Activated CD4-positive, alpha-beta T cell treated with anti-CD3 and anti-CD28 coated beads for 36 hours (primary cell): ENCODE data around the gene AASDH. TPM values are rescaled to one million over a fixed set of nuclear protein-coding genes. Genes with fewer than 3 reads are reported as not detected.
A peak's percentile ranks its signal among the peaks of the same experiment; 100 is the strongest.

Source experiments
- ATAC-seq: fragments of 200-7000 bp; cut with Tn5 transposase; one replicate; pipeline ENCODE4 v1.10.0; 2021; ENCODE audit warnings: mild to moderate bottlenecking, moderate library complexity
- CTCF ChIA-PET: fragments of 350-600 bp; sonication (Branson Sonifier 250); formaldehyde crosslinking; loops from one replicate; lab custom pipeline; 2021; ENCODE audit warnings: antibody characterized with exemption; lab: Charles Lee
- POLR2A ChIA-PET: fragments of 350-600 bp; sonication (Branson Sonifier 250); formaldehyde crosslinking; loops from one replicate; lab custom pipeline; 2021; ENCODE audit warnings: antibody characterized with exemption, inconsistent platforms; lab: Charles Lee
- DNase-seq: peaks from one replicate; pipeline ENCODE4 v3.0.0-alpha.2; 2020
- H3K27ac Mint-ChIP-seq: one replicate; pipeline ENCODE4 v1.8.0; 2021; ENCODE audit warnings: mixed read lengths
- H3K27me3 Mint-ChIP-seq: one replicate; pipeline ENCODE4 v1.8.0; 2021; ENCODE audit warnings: mixed read lengths
- H3K36me3 Mint-ChIP-seq: one replicate; pipeline ENCODE4 v1.8.0; 2021; ENCODE audit warnings: low read depth, mixed read lengths
- H3K4me1 Mint-ChIP-seq: one replicate; pipeline ENCODE4 v1.8.0; 2021; ENCODE audit warnings: mixed read lengths
- H3K4me3 Mint-ChIP-seq: one replicate; pipeline ENCODE4 v1.8.0; 2021; ENCODE audit warnings: mild to moderate bottlenecking, moderate library complexity, mixed read lengths
- H3K9me3 Mint-ChIP-seq: one replicate; pipeline ENCODE4 v1.8.0; 2021; ENCODE audit warnings: low read depth, mixed read lengths
- intact Hi-C, 2 experiments: fragments of 100-400 bp; cut with DNase I in 1 of 2; cut with micrococcal nuclease in 1 of 2; formaldehyde crosslinking; loops; one replicate each; pipeline versions ENCODE4 v1.14.2 to v1.15.1; 2022 to 2024; cut with DNase I, micrococcal nuclease
- total RNA-seq, 2 experiments: library from RNA; stranded (reverse); gene quantifications; one replicate each; pipeline ENCODE4 v1.2.3, GENCODE V29; 2021

Gene AASDH, protein sequence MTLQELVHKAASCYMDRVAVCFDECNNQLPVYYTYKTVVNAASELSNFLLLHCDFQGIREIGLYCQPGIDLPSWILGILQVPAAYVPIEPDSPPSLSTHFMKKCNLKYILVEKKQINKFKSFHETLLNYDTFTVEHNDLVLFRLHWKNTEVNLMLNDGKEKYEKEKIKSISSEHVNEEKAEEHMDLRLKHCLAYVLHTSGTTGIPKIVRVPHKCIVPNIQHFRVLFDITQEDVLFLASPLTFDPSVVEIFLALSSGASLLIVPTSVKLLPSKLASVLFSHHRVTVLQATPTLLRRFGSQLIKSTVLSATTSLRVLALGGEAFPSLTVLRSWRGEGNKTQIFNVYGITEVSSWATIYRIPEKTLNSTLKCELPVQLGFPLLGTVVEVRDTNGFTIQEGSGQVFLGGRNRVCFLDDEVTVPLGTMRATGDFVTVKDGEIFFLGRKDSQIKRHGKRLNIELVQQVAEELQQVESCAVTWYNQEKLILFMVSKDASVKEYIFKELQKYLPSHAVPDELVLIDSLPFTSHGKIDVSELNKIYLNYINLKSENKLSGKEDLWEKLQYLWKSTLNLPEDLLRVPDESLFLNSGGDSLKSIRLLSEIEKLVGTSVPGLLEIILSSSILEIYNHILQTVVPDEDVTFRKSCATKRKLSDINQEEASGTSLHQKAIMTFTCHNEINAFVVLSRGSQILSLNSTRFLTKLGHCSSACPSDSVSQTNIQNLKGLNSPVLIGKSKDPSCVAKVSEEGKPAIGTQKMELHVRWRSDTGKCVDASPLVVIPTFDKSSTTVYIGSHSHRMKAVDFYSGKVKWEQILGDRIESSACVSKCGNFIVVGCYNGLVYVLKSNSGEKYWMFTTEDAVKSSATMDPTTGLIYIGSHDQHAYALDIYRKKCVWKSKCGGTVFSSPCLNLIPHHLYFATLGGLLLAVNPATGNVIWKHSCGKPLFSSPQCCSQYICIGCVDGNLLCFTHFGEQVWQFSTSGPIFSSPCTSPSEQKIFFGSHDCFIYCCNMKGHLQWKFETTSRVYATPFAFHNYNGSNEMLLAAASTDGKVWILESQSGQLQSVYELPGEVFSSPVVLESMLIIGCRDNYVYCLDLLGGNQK
- 10 to 100 TPM; 13.3 to 16.4 TPM for total RNA-seq

- DNase-seq (peak; percentile 97), ATAC-seq (peak; percentile 94)
- CTCF ChIA-PET, result interaction anchor here (0.7 to 2.4 kb wide), 7 partner anchors 9 to 439 kb away, joined by 3 to 29 read pairs (median 4); partner anchors contain the start of genes CEP135, PAICS and PPAT
- POLR2A ChIA-PET, result interaction anchor here (0.6 to 2.0 kb wide), 12 partner anchors 10 to 644 kb away, joined by 3 to 51 read pairs (median 4); partner anchors contain the start of genes CEP135, NOA1, PAICS and POLR2B
- no peaks in the 10 kb centered on the region for H3K9me3 Mint-ChIP-seq
- intact Hi-C loops, result loop anchor here (1.0 to 5.0 kb wide), 12 partner anchors 48 to 991 kb away; partner anchors contain the start of genes NOA1 (in 2 of the 2), PPAT (in 2 of the 2), SRP72 (in 2 of the 2) and CEP135 (in 1 of the 2)
- peak within 1 kb of the TSS; percentile 98 for H3K4me3 Mint-ChIP-seq
- H3K27ac Mint-ChIP-seq, result peak within 1 kb of the TSS; percentile 100
- H3K27me3 Mint-ChIP-seq, result no peaks in the 10 kb centered on the region
- peaks cover 8% of the 10 kb centered on the region for H3K36me3 Mint-ChIP-seq
- H3K4me1 Mint-ChIP-seq, result peaks cover 31% of the 10 kb centered on the region
Measured at GRCh38 chr4:56387023-56388001, at the start of gene AASDH. Gene AASDH, minus strand, starts transcription at chr4:56387491. Its CDS starts 3,192 bp downstream, at chr4:56384299.

DNA sequence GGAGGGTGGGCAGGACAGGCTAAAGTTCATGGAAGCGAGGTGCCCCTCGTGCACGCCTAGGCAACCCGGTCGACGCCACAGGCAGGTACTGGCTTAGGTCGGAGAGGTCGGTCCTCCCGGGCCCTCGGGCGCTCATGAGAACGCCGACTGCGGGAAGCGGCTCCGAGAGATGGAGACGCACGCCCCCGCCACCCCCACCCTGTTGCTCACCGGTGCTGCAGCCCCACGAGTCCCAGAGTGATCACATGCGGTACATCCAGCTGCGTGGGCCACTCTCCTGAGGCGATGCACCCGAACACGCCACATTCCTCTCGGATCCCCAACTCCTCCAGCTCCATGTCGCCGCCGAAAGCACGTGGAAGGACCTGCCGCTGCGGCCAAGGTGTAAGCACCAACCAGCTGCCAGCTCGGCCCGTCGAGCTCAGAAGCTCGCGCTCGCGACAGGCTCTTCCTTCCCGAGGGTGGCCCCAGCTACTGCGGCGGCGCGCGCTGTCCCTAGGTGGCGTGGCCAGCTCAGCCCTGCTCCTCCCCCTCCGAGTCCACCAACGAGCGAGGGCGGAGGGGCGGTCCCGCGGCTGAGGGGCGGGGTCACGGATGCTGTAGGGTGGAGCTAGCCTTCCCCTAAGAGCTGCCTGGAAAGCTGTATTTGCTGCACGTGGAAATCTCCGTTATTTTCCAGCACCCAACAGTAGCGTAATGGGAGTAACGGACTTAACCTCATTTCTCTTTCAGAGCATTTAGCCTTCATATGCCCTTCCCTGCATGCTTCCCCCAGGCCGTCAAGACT is 48.0 kb upstream of the AASDH start, which contains the start of gene PPAT:
Gene PPAT, minus strand, starts transcription at position 476 of the 787 bp plus-strand sequence. Its CDS starts 138 bp downstream, at position 338.
- Mint-ChIP-seq H3K36me3 (peaks cover 31% of the 10 kb centered on the region), H3K4me1 (peaks cover 50% of the 10 kb centered on the region), H3K4me3 (peak within 1 kb of the TSS; percentile 88), H3K9me3 (no peaks in the 10 kb centered on the region), H3K27ac (peak within 1 kb of the TSS; percentile 97), H3K27me3 (no peaks in the 10 kb centered on the region)
- ATAC-seq (peak; percentile 78), DNase-seq (peak; percentile 99)
- intact Hi-C loops, result loop anchor here (1.0 to 10.0 kb wide), 10 partner anchors 48 to 583 kb away; partner anchors contain the start of genes AASDH (in 2 of the 2), REST (in 2 of the 2), CEP135 (in 1 of the 2) and EXOC1 (in 1 of the 2)
- CTCF ChIA-PET, result interaction anchor here (0.6 to 3.1 kb wide), 18 partner anchors 9 to 543 kb away, joined by 3 to 29 read pairs (median 4); partner anchors contain the start of genes AASDH, CEP135, NOA1 and POLR2B
- POLR2A ChIA-PET, result interaction anchor here (0.5 to 2.6 kb wide), 11 partner anchors 10 to 546 kb away, joined by 4 to 51 read pairs (median 6); partner anchors contain the start of genes AASDH, CEP135, NOA1 and POLR2B

GRCh38 chr4:56434599-56435139 is 47.4 kb upstream of the AASDH start:
- intact Hi-C loops, result loop anchor here (1.0 to 10.0 kb wide), 10 partner anchors 47 to 582 kb away; partner anchors contain the start of genes AASDH (in 2 of the 2), REST (in 2 of the 2), CEP135 (in 1 of the 2) and EXOC1 (in 1 of the 2)
- ChIA-PET CTCF (interaction anchor here (0.6 to 3.1 kb wide), 11 partner anchors 9 to 487 kb away, joined by 3 to 29 read pairs (median 5); partner anchors contain the start of genes AASDH and CEP135), POLR2A (interaction anchor here (0.5 to 2.6 kb wide), 5 partner anchors 9 to 543 kb away, joined by 5 to 51 read pairs (median 6); partner anchors contain the start of genes AASDH, NOA1 and POLR2B)
- peak; percentile 63 for DNase-seq
- H3K27me3 Mint-ChIP-seq, result no peaks in the 10 kb centered on the region
- H3K27ac Mint-ChIP-seq, result peak overlapping the region; percentile 97
- H3K36me3 Mint-ChIP-seq, result peaks cover 25% of the 10 kb centered on the region
- no peaks in the 10 kb centered on the region for H3K9me3 Mint-ChIP-seq
- H3K4me1 Mint-ChIP-seq, result peaks cover 48% of the 10 kb centered on the region
- no peak for ATAC-seq
- peak overlapping the region; percentile 88 for H3K4me3 Mint-ChIP-seq

GRCh38 chr4:56433280-56433679 is 46.0 kb upstream of the AASDH start:
- POLR2A ChIA-PET, result no interaction called here
- H3K36me3 Mint-ChIP-seq, result peaks cover 16% of the 10 kb centered on the region
- H3K27ac Mint-ChIP-seq, result no peak overlapping the region
- no peaks in the 10 kb centered on the region for H3K9me3 Mint-ChIP-seq
- ATAC-seq, result no peak
- H3K27me3 Mint-ChIP-seq, result no peaks in the 10 kb centered on the region
- DNase-seq, result no peak
- H3K4me3 Mint-ChIP-seq, result peak overlapping the region; percentile 88
- intact Hi-C loops, result loop anchor here in 1 of 2 experiments (10.0 kb wide), 1 partner anchor 222 kb away; no protein-coding TSS in a partner anchor
- CTCF ChIA-PET, result interaction anchor here (0.6 to 0.7 kb wide), 3 partner anchors 235 to 484 kb away, joined by 3 read pairs; partner anchors contain the start of gene CEP135
- peaks cover 48% of the 10 kb centered on the region for H3K4me1 Mint-ChIP-seq

DNA sequence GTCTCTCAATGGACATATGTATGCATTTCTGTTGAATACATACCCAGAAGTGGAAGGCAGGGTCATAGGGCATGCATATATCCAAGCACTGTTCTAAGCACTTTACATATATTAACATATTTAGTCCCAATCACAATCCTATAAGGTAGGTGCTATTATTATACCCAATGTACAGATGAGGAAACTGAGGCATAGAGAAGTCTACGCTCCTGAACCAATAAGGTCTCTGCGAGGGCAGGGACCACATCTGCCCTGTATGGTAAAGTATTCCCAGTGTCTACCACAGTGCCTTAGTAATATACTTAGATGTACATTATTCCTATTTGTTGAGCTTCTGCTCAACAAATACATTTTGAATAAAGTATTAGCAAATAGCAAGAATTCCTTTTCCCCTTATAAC is 42.9 kb upstream of the AASDH start:
- H3K27me3 Mint-ChIP-seq, result no peaks in the 10 kb centered on the region
- ChIA-PET POLR2A (no interaction called here), CTCF (interaction anchor here (0.7 to 1.6 kb wide), 2 partner anchors 298 to 406 kb away, joined by 3 to 5 read pairs; no protein-coding TSS in a partner anchor)
- H3K27ac Mint-ChIP-seq, result no peak overlapping the region
- no peaks in the 10 kb centered on the region for H3K9me3 Mint-ChIP-seq
- peaks cover 54% of the 10 kb centered on the region for H3K4me1 Mint-ChIP-seq
- ATAC-seq (no peak), DNase-seq (no peak)
- intact Hi-C loops, result loop anchor here in 1 of 2 experiments (10.0 kb wide), 1 partner anchor 225 kb away; no protein-coding TSS in a partner anchor
- H3K36me3 Mint-ChIP-seq, result peaks cover 9% of the 10 kb centered on the region
- H3K4me3 Mint-ChIP-seq, result no peak overlapping the region

GRCh38 chr4:56427179-56427578 is 39.9 kb upstream of the AASDH start:
- Mint-ChIP-seq H3K27me3 (no peaks in the 10 kb centered on the region), H3K9me3 (no peaks in the 10 kb centered on the region), H3K4me3 (no peak overlapping the region), H3K4me1 (peaks cover 41% of the 10 kb centered on the region), H3K27ac (no peak overlapping the region), H3K36me3 (peaks cover 6% of the 10 kb centered on the region)
- ATAC-seq (no peak), DNase-seq (no peak)
- POLR2A ChIA-PET, result no interaction called here
- CTCF ChIA-PET, result interaction anchor here (0.6 kb wide), 1 partner anchor 409 kb away, joined by 4 read pairs; no protein-coding TSS in a partner anchor
- intact Hi-C loops, result loop anchor here in 1 of 2 experiments (10.0 kb wide), 1 partner anchor 378 kb away; no protein-coding TSS in a partner anchor

DNA sequence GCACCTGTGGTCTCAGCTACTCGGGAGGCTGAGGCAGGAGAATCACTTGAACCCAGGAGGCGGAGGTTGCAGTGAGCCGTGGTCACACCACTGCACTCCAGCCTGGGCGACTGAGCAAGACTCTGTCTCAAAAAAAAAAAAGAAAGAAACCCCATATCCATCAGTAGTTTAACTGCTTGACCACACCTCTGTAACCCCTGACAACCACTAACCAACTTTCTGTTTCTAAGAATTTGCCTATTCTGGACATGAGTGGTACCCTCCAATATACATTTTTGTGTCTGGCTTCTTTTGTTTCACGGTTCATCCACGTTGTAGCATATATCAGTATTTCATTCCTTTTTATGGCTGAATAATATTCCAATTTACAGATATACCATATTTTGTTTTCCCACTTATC is 39.0 kb upstream of the AASDH start:
- Mint-ChIP-seq H3K27me3 (no peaks in the 10 kb centered on the region), H3K4me1 (peaks cover 32% of the 10 kb centered on the region), H3K9me3 (no peaks in the 10 kb centered on the region), H3K36me3 (peaks cover 4% of the 10 kb centered on the region), H3K4me3 (no peak overlapping the region), H3K27ac (no peak overlapping the region)
- intact Hi-C loops, result loop anchor here in 1 of 2 experiments (10.0 kb wide), 1 partner anchor 379 kb away; no protein-coding TSS in a partner anchor
- no peak for ATAC-seq
- DNase-seq, result no peak
- ChIA-PET POLR2A (no interaction called here), CTCF (interaction anchor here (1.0 to 3.6 kb wide), 5 partner anchors 14 to 410 kb away, joined by 3 to 22 read pairs (median 4); no protein-coding TSS in a partner anchor)

GRCh38 chr4:56425518-56425917 is 38.2 kb upstream of the AASDH start:
- DNase-seq (no peak), ATAC-seq (no peak)
- Mint-ChIP-seq H3K27ac (no peak overlapping the region), H3K27me3 (no peaks in the 10 kb centered on the region), H3K36me3 (peaks cover 4% of the 10 kb centered on the region), H3K9me3 (no peaks in the 10 kb centered on the region), H3K4me1 (peaks cover 28% of the 10 kb centered on the region), H3K4me3 (no peak overlapping the region)
- intact Hi-C loops, result loop anchor here (1.0 to 10.0 kb wide), 4 partner anchors 119 to 411 kb away; no protein-coding TSS in a partner anchor
- ChIA-PET POLR2A (interaction anchor here (1.6 kb wide), 1 partner anchor 10 kb away, joined by 5 read pairs; the partner anchor contains the start of genes PAICS and PPAT), CTCF (interaction anchor here (0.6 to 3.6 kb wide), 21 partner anchors 9 to 482 kb away, joined by 3 to 22 read pairs (median 4); partner anchors contain the start of genes AASDH, PPAT and REST)
